Activated CD4-positive, alpha-beta T cell treated with anti-CD3 and anti-CD28 coated beads, Interleukin-2, amount 50 U/mL, for 48 hours (primary cell): ENCODE results near the gene GIPC3.

Source experiments
- DNase-seq, 2 experiments: peaks; one replicate each; pipeline ENCODE4 v3.0.0-alpha.2; 2020

GIPC3 gene, protein sequence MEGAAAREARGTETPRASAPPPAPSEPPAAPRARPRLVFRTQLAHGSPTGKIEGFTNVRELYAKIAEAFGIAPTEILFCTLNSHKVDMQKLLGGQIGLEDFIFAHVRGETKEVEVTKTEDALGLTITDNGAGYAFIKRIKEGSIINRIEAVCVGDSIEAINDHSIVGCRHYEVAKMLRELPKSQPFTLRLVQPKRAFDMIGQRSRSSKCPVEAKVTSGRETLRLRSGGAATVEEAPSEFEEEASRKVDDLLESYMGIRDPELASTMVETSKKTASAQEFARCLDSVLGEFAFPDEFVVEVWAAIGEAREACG

DNA sequence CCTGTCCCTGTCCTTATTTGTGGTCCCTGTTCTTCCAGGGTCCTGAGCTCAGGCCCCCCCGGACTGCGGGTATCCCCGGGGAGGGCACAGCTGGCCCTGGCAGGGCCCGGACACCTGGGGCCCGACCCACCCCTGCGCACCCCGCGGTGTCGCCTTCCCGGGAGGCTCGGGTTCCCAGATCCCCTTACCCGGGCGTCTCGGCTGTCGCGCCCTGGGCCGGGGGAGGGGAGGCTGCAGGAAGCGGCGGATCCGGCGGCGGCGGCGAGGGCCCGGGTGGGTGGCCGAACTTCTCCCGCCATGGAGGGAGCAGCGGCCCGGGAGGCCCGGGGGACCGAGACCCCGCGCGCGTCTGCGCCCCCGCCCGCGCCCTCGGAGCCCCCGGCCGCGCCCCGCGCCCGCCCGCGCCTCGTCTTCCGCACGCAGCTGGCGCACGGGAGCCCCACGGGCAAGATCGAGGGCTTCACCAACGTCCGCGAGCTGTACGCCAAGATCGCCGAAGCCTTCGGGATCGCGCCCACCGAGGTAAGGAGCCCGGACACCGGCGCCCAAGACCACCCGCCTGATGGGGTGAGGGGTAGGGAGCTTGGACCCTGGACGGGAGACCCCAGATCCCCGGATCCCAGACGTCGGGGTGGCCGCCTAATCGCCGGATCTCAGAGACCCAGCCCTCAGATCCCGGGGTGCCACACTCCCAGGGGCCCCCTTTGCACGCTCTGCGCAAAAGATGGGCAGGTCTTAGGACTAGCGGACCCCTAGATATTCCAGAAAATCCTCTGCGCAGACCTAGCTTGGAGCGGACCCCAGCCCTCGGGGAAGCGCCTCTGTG, at the start of gene GIPC3:
Gene GIPC3, plus strand, starts transcription at position 178 of the 826 bp plus-strand sequence. Its CDS starts 120 bp downstream, at position 298.
- DNase-seq = no peak

DNA sequence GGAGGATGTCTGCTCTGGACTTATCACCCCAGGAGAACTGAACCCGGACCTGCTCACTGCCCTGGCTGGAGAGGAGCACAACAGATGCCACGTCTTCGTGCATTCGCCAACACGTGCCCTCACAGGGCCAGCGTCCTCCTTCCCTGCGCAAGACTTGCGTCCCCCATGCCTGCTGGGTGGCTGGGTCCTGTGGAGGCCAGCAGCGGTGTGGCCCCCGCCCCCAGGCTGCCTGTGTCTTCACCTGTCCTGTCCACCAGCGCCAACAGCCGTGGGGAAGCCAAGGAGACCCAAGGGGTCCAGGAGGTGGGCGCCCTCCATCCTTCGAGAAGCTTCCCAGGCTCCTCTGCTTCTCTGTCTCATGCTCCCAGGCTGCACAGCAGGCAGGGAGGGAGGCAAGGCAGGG, 49.7 kb upstream of the GIPC3 start:
- DNase-seq = no peak

DNA sequence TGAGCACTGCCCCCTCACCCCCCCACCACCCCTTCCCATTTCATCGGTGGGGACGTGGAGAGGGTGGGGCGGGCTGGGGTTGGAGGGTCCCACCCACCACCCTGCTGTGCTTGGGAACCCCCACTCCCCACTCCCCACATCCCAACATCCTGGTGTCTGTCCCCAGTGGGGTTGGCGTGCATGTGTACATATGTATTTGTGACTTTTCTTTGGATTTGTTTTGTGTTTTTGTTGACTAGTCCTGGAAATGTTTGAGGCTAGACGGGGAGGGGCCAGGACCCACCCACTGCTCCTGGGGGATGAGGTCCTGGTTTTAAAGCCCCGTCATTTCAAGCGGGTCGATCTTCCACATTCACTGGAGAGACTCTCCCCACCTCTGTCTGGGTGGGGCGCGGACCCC, 49.3 kb upstream of the GIPC3 start:
- no peak for DNase-seq

DNA sequence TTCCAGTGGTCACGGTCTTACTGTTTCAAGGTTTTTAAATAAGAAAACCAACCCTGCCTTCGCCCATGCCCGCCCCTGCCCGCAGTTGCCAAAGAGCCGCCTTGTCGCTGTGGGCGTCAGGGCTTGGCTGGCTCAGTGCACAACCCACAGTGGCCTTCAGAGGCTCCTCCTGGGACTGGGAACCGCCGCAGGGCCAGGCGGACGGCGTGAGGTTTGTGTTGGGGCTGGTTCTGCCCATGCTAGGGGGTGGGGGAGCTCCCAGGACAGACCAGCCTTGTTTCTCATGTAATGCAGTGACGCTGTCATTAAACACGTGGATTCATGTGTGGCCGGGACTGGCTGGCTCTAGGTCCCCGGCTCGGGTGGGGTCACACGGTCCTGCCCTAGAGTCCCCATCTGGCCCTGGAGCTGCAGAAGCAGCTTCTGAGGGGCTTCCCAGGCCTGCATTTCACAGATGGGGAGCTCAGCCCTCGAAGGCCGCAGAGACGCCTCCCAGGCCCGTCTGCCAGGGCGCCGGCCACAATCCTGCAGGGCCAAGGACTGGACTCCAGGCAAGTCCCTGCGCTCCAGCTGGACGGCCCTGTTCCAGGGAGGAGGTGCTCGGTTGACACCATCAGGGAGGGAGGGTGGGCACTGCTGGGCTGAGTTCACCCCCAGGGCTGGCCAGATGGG, 48.7 kb upstream of the GIPC3 start:
- DNase-seq = no peak

DNA sequence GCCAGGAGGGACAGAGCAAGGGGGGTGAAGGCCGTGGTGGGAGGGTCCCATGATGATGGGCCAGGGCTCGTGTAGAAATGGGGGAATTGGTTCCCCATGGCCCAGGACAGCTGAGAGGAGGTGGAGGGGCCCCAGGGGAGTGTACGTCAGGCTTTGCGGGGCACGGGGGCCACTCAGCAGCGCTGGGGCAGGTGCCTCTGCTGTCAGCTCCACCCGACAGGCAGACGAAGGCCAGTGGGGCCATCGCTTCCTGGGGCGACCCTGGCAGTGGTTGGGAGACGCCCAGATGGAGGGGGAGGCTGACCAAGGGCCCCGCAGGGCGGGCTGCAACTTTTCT, 48.2 kb upstream of the GIPC3 start:
- no peak for DNase-seq

DNA sequence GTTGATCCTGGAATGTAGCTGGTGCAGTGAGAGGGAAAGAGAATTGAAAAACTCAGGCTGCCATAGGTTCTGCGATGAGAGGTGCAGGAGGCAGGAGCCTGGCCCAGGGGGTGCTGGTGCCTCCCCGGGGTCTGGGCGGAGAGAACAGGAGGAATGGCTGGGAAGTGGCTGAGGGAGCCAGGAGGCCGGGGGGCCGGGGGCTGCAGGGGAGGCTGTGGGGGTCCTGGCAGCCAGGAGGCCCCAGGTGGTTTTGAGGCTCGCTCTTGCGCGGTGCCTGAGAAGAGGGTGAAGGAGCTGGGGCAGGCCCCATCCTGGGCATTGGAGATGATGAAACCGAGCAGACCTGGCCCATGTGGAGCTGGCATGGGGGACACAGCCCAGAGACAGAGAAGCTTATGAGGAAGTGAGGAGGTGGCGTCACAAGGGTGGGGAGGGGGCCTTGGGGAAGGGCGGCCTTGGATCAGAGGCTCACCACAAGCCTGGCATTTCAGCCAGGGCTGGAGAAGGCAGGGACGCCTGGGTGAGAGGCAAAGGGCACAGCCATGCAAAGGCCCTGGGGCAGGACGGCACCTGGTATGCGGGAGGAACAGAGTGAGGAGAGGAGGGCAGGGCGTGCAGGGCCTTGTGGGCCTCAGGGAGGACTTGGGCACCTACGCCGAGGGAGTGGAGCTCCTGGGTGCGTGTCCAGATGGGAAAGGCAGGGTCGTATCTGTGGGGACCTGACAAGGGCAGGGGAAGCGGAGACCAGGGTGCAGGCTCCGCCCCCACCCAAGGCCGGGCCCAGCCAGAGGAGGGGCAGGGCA, 47.6 kb upstream of the GIPC3 start:
- DNase-seq = no peak

DNA sequence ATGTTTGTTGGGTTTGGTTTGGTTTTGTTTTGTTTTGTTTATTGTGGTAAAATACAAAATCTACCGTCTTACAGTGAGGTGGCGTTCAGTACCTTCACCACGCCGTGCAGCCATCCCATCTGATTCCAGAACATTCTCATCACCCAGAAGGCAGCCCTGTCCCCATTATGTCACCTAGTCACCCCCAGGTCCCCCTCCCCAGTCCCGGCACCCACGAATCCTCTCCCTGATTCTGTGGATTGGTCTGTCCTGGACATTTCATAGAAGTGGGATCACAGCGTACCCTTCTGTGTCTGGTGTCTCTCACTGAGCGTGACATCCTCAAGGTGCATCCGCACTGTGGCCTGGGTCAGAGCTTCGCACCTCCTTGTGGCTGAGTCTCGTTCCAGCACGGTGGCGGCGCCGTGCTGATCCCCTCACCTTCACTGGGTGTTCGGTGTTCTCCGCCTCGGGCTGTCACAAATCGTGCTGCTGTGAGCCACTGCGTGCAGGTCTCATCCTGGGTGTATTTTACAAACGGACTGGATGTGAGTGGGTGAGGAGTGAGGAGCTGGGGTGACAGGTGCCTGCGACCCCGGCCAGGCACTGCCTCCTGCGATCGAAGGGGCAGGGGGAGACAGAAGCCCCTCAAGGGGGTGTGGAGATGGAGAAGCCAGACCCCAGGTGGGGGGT, 46.9 kb upstream of the GIPC3 start:
- no peak for DNase-seq

DNA sequence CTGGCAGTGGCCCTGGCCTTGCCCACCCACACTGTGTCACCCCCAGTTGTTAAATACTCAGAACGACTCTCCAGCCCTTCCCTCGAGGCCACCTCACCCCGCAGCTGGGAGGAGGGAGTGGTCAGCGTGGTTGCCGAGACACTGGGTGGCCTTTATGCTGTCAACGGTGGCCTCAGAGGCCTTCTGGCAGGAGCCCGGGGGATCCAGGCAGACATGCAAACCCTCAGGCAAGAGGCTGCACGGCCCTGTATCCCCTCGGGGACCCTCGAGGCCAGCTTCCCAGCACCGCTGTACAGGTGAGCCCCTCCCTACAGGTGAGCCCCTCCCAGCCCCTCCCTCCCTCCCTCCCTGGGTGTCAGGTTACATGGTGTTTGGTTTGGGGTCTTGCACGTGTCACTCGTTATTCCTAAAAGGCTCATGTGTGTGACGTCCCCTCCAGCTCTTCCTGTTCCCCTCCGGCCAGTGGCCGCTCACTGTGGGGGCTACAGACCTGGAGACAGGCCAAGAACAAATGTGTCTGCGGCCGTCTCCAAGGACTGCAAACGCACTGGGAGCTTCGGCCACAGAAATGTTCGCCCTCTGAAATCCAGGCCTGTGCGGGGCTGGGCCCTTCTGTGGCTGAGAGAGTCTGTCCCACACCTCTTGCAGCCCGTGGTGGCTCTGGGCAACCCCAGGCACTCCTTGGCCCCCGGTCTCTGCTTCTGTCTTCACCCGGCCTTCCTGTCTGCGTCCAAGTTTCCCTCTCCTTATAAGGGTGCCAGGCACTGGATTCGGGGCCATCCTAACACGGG, 46.1 kb upstream of the GIPC3 start, which contains the start of gene TEKTIP1:
Gene TEKTIP1, plus strand, starts transcription at position 210 of the 791 bp plus-strand sequence. Its CDS starts 4 bp downstream, at position 214.
- DNase-seq = no peak

DNA sequence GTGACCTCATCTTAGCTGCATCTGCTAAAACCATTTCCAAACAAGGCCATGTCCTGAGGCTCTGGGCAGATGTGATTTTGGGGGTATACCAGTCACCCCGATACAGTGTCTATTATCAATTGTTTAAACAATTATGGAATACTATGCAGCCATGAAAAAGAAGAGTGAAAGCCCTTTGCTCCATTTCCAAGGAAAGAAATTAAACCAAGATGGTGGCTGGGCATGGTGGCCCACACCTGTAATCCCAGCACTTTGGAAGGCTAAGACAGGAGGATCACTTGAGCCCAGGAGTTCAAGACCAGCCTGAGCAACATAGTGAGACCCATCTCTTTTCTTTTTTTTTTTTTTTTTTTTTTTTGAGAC, 45.5 kb upstream of the GIPC3 start:
- no peak for DNase-seq

DNA sequence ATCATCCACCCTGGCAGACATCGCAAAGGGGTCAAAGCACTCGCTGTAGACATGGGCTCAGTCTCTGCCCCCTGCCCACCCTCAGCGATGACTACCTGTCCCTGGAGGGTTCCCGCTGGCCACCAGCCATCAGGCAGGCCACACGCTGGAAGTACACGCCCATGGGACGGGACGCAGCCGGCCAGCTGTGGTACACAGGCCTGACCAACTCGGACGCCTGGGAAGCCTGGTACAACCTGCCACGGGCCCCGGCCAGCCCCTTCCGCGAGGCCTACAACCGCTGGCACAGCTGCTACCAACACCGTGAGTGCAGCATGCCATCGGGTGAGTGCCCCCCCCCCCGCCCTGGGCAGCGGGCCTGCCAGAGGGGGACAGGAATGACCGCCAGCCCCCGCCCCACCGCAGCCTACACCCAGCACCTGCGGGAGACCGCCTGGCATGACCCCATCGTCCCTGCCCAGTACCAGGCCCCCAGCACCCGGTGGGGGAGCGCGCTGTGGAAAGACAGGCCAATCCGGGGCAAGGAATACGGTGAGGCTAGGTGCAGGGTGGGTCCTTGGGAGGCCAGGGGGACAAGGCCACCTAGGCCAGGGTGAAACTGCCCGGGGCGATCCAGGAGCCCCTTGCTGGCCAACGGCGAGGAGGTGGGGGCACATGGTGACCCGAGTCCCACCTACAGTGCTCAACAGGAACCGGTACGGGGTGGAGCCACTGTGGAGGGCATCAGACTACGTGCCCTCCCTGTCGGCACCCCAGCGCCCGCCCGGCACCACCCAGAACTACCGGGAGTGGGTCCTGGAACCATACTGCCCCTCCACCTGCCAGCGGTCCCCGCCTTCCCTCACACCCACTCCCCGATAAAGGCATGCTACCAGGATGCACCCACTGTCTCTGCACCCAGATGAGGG, 41.9 kb upstream of the GIPC3 start:
- no peak for DNase-seq

DNA sequence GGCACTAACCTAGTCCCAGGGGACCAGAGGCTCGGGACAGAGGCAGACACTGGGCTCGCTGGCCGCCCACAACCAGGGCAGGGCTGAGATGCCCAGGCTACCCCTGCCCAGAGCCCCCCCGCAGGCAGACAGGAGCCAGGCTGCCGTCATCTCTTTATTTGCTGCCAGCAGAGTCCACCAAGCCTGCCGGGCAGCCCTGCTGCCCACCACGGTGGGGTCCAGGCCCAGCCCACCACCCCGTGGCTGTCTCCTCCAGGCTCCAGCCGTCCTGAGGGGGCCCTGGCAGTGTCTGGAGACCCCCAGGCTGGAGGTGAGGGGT, 41.3 kb upstream of the GIPC3 start:
- no peak for DNase-seq

DNA sequence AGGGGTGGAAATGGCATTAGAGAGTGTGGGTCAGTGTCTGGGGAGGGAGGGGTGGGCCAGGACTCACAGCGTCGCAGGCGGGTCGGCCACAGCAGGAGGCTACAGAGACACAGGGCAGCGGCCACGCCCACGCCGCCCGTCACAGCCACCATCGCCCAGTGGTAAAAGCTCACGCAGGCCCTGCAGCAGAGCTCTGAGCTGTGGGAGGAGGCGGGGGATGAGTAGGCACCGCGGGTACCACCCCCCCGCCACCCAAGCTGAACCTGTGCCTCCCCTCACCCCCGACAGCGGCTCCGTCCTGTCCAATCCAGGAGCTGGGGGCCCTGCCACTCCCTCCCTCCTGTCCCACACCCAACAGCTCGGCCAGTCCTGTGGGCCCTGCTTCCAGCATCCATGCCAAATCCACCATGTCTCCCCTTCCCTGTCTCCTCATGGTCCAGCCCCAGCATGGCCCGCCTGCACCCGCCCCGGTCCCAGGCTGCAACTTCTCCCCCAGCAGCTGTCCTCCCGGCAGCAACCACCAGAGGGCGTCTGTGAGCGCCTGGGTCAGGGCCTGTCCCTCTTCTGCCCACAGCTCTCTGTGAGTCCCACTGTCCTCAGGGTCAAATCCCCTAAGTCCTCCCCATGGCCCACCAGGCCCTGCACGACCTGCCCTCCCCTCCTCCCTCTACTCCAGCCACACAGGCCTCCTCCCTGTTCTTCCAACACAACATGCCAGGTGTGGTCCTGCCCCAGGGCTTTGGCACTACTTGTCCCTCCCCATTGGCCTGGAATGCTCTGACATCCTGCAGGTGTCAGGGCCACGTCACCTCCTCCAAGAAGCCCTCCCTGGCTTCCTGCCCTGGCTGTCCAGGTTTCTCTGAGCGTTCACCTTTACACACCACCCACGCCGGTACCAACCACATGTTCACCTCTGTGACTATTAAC, 40.3 kb upstream of the GIPC3 start:
- DNase-seq = peak; percentile 90 to 91

DNA sequence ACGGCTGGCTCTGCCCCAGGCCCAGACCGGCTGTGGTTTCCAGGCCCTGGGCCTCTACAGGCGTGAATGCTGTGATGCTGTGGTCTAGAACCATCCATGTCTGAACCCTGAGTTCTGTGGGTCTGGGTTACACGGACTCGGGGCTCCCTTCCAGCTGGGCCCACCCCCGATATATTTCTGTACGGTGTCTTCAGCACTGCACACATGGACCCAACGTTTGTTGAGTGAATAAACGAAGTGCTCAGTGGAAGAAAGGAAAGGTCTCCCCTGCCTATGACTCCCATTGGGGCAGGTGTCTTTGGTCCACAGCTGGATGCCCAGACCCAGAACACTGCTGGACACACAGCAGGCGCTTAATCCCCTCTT, 39.6 kb upstream of the GIPC3 start:
- DNase-seq = no peak

DNA sequence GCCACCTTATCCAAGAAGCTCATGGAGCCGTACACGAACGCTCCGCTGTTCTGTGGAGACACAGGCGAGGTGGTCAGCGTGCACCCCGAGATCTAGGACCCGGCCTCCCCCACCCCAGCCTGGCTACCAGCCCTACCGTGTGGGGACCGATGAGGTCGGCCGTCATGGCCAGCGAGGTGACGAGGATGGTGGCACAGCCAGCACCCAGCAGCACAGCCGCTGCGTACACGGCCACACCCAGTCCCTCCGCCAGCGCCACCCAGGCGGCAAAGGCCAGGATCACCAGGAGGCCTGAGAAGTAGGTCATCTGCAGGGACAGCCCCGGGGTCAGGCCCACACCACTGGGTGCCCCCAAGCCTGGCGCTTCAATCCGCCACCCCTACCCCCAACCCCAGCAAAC, 39.2 kb upstream of the GIPC3 start:
- DNase-seq = no peak

DNA sequence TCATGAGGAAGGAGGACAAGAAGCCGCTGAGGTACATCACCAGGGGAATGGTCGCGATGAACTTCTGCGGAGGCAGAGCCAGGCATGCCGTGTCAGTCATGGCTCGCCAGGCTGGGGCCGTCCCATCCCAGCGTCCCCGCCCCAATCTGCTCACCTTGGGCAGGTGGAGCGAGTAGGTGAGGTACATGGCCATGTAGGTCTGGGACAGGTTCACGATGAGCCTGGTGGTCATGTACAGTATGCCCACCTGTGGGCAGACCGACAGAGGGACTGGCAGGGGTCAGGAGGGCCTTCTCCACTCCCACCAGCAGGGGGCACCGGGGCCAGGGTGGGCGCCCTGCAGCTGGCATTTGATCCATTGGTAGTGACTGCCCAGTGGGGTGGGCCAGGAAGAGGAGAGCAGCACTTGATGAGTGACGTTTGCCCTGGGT, 38.0 kb upstream of the GIPC3 start:
- peak; percentile 42 to 52 for DNase-seq

DNA sequence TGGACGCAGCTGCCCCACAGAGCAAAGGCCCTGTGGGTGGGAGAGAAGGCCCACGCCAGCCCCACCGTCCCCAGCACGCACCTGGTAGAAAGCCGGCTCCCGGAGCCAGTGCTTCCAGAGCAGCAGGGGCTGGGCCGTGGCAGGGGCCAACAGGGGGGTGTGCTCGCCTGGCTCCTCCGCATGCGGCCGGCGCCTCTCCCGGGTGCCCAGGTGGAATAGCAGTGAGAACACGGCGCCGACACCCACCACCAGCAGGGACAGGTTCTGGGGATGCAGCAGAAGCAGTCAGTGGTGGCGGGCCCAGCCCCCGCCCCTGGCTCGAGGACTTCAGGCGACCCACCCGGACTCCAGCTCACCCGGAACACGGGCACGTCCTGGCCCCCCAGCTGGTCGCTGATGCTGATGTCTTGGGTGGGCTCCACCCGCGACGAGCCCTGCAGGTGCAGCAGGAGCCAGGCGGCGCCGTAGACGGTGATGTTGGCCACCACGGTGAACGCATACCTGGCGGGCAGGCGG, 37.5 kb upstream of the GIPC3 start:
- no peak for DNase-seq

DNA sequence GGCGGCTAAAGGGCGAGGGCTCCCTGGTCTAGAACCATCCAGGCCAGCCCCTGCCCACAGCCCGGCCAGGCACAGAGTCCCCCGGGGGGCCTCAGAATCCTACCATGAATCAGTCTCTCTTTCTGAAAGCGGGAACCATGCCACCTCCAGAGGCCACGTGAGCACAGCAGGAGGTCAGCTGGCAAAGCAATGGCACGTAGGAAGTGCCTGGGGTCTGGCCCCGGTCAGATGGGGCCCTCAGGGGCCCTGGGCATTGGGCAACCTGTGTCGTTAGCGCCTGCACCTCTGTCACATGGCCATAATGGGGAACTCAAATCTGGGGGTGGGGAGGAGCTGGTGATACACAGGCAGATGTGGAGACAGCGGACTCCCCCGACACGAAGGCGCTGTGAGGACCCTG, 36.7 kb upstream of the GIPC3 start:
- DNase-seq = no peak

DNA sequence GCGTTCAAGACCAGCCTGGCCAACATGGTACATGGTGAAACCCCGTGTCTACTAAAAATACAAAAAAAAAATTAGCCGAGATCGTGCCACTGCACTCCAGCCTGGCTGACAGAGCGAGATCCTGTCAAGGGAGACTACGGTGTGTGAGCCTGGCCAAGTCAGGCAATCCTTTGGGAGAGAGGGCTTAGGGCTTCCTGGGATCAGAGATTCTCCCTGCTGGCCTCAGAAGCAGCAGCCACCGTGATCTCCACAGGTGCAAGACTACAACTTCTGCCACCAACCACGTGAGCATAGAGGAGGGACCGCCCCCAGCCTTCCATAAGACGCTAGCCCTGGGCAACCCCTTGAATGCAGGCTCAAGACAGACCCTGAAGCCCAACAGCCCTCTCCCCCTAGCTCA, 35.5 kb upstream of the GIPC3 start:
- no peak for DNase-seq
